Keratinocyte (primary cell): ENCODE results near the gene CAPN14. TPM values are rescaled to one million over a fixed set of nuclear protein-coding genes. Genes with fewer than 3 reads are reported as not detected.

ENCODE experiments used
- DNase-seq: peaks from one replicate; pipeline ENCODE4 v3.0.0-alpha.2; 2011; ENCODE audit warnings: low read depth, missing footprints, low spot score
- FAIRE-seq: peaks from 2 replicates; lab custom pipeline; 2011; peaks lifted over from hg19 to GRCh38; lab: Jason Lieb, UNC
- H2AFZ ChIP-seq: 2 replicates; pipeline ENCODE4 v1.6.0; 2012; ENCODE audit warnings: low read length, control low read depth, inconsistent platforms; ENCODE audit not compliant: control insufficient read depth
- H3K27ac ChIP-seq: 2 replicates; pipeline ENCODE4 v1.5.1; 2011; ENCODE audit warnings: low read length; ENCODE audit not compliant: control insufficient read depth, insufficient read depth
- H3K27me3 ChIP-seq: 3 replicates; pipeline ENCODE4 v1.6.0; 2011; ENCODE audit warnings: low read length; ENCODE audit not compliant: control insufficient read depth, insufficient read depth; ENCODE audit errors: extremely low read depth
- H3K36me3 ChIP-seq, 2 experiments: 2 replicates in 1 of 2; 3 replicates in 1 of 2; pipeline ENCODE4 v1.5.1; 2011; ENCODE audit warnings: low read length in 2 of 2, mild to moderate bottlenecking in 1 of 2; ENCODE audit not compliant: control insufficient read depth in 2 of 2, insufficient read depth in 2 of 2; ENCODE audit errors: extremely low read depth in 1 of 2
- H3K4me1 ChIP-seq: 3 replicates; pipeline ENCODE4 v1.5.1; 2011; ENCODE audit warnings: low read length; ENCODE audit not compliant: control insufficient read depth, insufficient read depth; ENCODE audit errors: extremely low read depth
- H3K4me2 ChIP-seq: 3 replicates; pipeline ENCODE4 v1.6.0; 2011; ENCODE audit warnings: low read depth, low read length; ENCODE audit not compliant: control insufficient read depth, insufficient read depth; ENCODE audit errors: extremely low read depth
- H3K4me3 ChIP-seq, 3 experiments: fragments of 200-600 bp in 1 of 3; sonication (generic) in 1 of 3; 2 replicates in 2 of 3; 3 replicates in 1 of 3; pipeline ENCODE4 v1.5.1; 2011 to 2016; ENCODE audit warnings: low read length in 3 of 3, mild to moderate bottlenecking in 3 of 3, control low read depth in 2 of 3, inconsistent platforms in 1 of 3, low read depth in 1 of 3, mixed read lengths in 1 of 3, mixed run types in 1 of 3, moderate library complexity in 1 of 3; ENCODE audit not compliant: control insufficient read depth in 2 of 3, insufficient read depth in 2 of 3; ENCODE audit errors: extremely low read depth in 1 of 3
- H3K79me2 ChIP-seq: 2 replicates; pipeline ENCODE4 v1.6.0; 2012; ENCODE audit warnings: low read length; ENCODE audit not compliant: control insufficient read depth, insufficient read depth
- H3K9ac ChIP-seq: 3 replicates; pipeline ENCODE4 v1.6.0; 2011; ENCODE audit warnings: low read length; ENCODE audit not compliant: control insufficient read depth, insufficient read depth; ENCODE audit errors: extremely low read depth
- H3K9me1 ChIP-seq: 3 replicates; pipeline ENCODE4 v1.6.0; 2011; ENCODE audit warnings: low read length; ENCODE audit not compliant: control insufficient read depth, insufficient read depth; ENCODE audit errors: extremely low read depth
- H3K9me3 ChIP-seq: 2 replicates; pipeline ENCODE4 v1.5.1; 2012; ENCODE audit warnings: low read depth, low read length; ENCODE audit not compliant: control insufficient read depth
- H4K20me1 ChIP-seq: 3 replicates; pipeline ENCODE4 v1.6.0; 2011; ENCODE audit warnings: low read length; ENCODE audit not compliant: control insufficient read depth, insufficient read depth; ENCODE audit errors: extremely low read depth
- CTCF ChIP-seq, 3 experiments: IDR thresholded peaks in 1 of 3; conservative IDR thresholded peaks in 1 of 3; optimal IDR thresholded peaks in 1 of 3; 2 replicates in 2 of 3; 3 replicates in 1 of 3; pipeline versions ENCODE3 to v1.5.1; 2011; ENCODE audit warnings: low read length in 3 of 3, mild to moderate bottlenecking in 3 of 3, moderate library complexity in 2 of 3, control low read depth in 1 of 3, inconsistent platforms in 1 of 3; ENCODE audit not compliant: insufficient read depth in 2 of 3; ENCODE audit errors: extremely low read depth in 1 of 3
- EZH2 ChIP-seq: IDR thresholded peaks from one replicate; pipeline ENCODE4 v1.6.1; 2012; ENCODE audit warnings: inconsistent platforms, mild to moderate bottlenecking, low read length, moderate library complexity
- dilution Hi-C: fragments of 300-500 bp; cut with MboI; formaldehyde crosslinking; loops from one replicate; pipeline ENCODE4 v1.7.0; 2020; ENCODE audit warnings: low sequenced_read_pairs; ENCODE audit not compliant: extremely low pct_ligation_motif_present
- polyA plus RNA-seq, 5 experiments: library from polyadenylated mRNA; depleted of rRNA in 3 of 5; stranded (reverse) in 3 of 5; stranded (forward) in 1 of 5; unstranded in 1 of 5; fragments of >200 nt; gene quantifications; 1 replicate in 1 of 5; 2 replicates in 3 of 5; 3 replicates in 1 of 5; pipeline versions ENCODE4 v1.2.1 to v1.2.3, GENCODE V29; 2011 to 2012; ENCODE audit warnings: missing spikeins in 2 of 5, low read depth in 1 of 5, low replicate concordance in 1 of 5

CAPN14 gene
- polyA plus RNA-seq, 1 donor (not counting 4 experiments of a cell fraction or from before 2014, with no cell fraction given): 1.1 TPM

- no peak for TF ChIP-seq CTCF (optimal IDR thresholded peaks at IDR 0.05 in 1 of 3, IDR thresholded peaks at IDR 0.05 in 1 of 3, conservative IDR thresholded peaks at IDR 0.05 in 1 of 3; ENCODE audit: extremely low read depth in 1 of 3, insufficient read depth in 2 of 3, low read length in 3 of 3)
- TF ChIP-seq EZH2: no peak
- Histone ChIP-seq H3K9ac (no peak overlapping the region), H3K79me2 (no peaks in the 10 kb centered on the region), H2AFZ (no peak overlapping the region), H3K4me1 (no peaks in the 10 kb centered on the region), H3K27ac (no peak overlapping the region), H3K27me3 (no peaks in the 10 kb centered on the region), H3K4me3 (no peak overlapping the region), H3K4me2 (no peak overlapping the region), H4K20me1 (no peaks in the 10 kb centered on the region), H3K9me3 (no peaks in the 10 kb centered on the region), H3K36me3 (no peaks in the 10 kb centered on the region), H3K9me1 (no peaks in the 10 kb centered on the region)
- FAIRE-seq (no peak), DNase-seq (no peak)
- dilution Hi-C loops: no loop called here
Measured at GRCh38 chr2:31205613-31206012, 11.7 kb downstream of the CAPN14 start.

- Histone ChIP-seq H3K4me1 (no peaks in the 10 kb centered on the region), H3K9me1 (no peaks in the 10 kb centered on the region), H3K9me3 (no peaks in the 10 kb centered on the region), H3K4me3 (no peak overlapping the region), H3K36me3 (no peaks in the 10 kb centered on the region), H3K27me3 (no peaks in the 10 kb centered on the region), H3K4me2 (no peak overlapping the region), H3K79me2 (no peaks in the 10 kb centered on the region), H3K9ac (no peak overlapping the region), H4K20me1 (no peaks in the 10 kb centered on the region), H3K27ac (no peak overlapping the region), H2AFZ (no peak overlapping the region)
- no peak for DNase-seq
- dilution Hi-C loops: no loop called here
- no peak for FAIRE-seq
- TF ChIP-seq CTCF (optimal IDR thresholded peaks at IDR 0.05 in 1 of 3, IDR thresholded peaks at IDR 0.05 in 1 of 3, conservative IDR thresholded peaks at IDR 0.05 in 1 of 3; ENCODE audit: extremely low read depth in 1 of 3, insufficient read depth in 2 of 3, low read length in 3 of 3): no peak
- no peak for TF ChIP-seq EZH2
Measured at GRCh38 chr2:31205186-31205585, 12.1 kb downstream of the CAPN14 start.
